Mesothelial cell of epicardium (in vitro differentiated cells): Measurements from ENCODE around the gene CNGA3. TPM values are rescaled to one million over a fixed set of nuclear protein-coding genes. Genes with fewer than 3 reads are reported as not detected.

Source experiments
- DNase-seq, 2 experiments: peaks; one replicate each; pipeline ENCODE4 v3.0.0; 2021; ENCODE audit warnings: low spot score in 2 of 2; ENCODE audit not compliant: unreplicated experiment in 2 of 2
- H3K27ac Mint-ChIP-seq: 2 replicates; pipeline ENCODE4 v1.8.0; 2021; ENCODE audit warnings: mixed read lengths
- H3K27me3 Mint-ChIP-seq: 2 replicates; pipeline ENCODE4 v1.8.0; 2021; ENCODE audit warnings: low read depth, mixed read lengths
- H3K36me3 Mint-ChIP-seq: 2 replicates; pipeline ENCODE4 v1.8.0; 2021; ENCODE audit warnings: mixed read lengths
- H3K4me1 Mint-ChIP-seq: 2 replicates; pipeline ENCODE4 v1.8.0; 2021; ENCODE audit warnings: mixed read lengths
- H3K4me3 Mint-ChIP-seq: 2 replicates; pipeline ENCODE4 v1.8.0; 2021; ENCODE audit warnings: mild to moderate bottlenecking, moderate library complexity, mixed read lengths
- H3K9me3 Mint-ChIP-seq: 2 replicates; pipeline ENCODE4 v1.8.0; 2021; ENCODE audit warnings: mixed read lengths
- total RNA-seq: library from RNA; stranded (reverse); gene quantifications from 3 replicates; pipeline ENCODE4 v1.2.1, GENCODE V29; 2021
- TF ChIP-seq, protein P1 (sequence below): fragments of 200-600 bp; sonication (generic); IDR thresholded peaks from one replicate; pipeline ENCODE4 v1.5.0; 2021; ENCODE audit warnings: antibody characterized with exemption; ENCODE audit not compliant: unreplicated experiment

Gene CNGA3
- total RNA-seq, 1 donor from 2014 or later = not detected

DNA sequence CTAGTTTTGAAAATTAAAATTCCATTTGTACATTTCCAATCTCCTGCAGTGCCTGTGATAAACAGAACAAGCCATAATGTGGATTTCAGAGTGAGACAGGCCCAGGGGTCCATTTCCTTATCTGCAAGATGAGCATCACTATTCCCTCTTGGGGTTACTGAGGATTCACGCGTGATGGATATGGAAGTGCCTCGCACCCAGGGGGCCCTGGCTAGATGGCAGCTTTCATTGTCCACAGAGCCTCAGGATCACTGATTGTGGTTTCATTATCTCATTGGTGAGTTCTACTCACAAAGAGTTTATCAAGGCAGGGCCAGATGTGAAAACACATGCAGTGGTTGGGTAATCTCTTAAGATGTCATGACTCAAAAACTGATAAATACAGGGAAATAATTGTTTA lies 11.6 kb downstream of the CNGA3 start:
- H3K27me3 Mint-ChIP-seq = peaks cover 34% of the 10 kb centered on the region
- TF ChIP-seq, protein P1, sequence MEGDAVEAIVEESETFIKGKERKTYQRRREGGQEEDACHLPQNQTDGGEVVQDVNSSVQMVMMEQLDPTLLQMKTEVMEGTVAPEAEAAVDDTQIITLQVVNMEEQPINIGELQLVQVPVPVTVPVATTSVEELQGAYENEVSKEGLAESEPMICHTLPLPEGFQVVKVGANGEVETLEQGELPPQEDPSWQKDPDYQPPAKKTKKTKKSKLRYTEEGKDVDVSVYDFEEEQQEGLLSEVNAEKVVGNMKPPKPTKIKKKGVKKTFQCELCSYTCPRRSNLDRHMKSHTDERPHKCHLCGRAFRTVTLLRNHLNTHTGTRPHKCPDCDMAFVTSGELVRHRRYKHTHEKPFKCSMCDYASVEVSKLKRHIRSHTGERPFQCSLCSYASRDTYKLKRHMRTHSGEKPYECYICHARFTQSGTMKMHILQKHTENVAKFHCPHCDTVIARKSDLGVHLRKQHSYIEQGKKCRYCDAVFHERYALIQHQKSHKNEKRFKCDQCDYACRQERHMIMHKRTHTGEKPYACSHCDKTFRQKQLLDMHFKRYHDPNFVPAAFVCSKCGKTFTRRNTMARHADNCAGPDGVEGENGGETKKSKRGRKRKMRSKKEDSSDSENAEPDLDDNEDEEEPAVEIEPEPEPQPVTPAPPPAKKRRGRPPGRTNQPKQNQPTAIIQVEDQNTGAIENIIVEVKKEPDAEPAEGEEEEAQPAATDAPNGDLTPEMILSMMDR = no peak
- no peaks in the 10 kb centered on the region for H3K4me1 Mint-ChIP-seq
- H3K4me3 Mint-ChIP-seq = no peak overlapping the region
- peaks cover 5% of the 10 kb centered on the region for H3K9me3 Mint-ChIP-seq
- no peak overlapping the region for H3K27ac Mint-ChIP-seq
- DNase-seq = no peak
- no peaks in the 10 kb centered on the region for H3K36me3 Mint-ChIP-seq

DNA sequence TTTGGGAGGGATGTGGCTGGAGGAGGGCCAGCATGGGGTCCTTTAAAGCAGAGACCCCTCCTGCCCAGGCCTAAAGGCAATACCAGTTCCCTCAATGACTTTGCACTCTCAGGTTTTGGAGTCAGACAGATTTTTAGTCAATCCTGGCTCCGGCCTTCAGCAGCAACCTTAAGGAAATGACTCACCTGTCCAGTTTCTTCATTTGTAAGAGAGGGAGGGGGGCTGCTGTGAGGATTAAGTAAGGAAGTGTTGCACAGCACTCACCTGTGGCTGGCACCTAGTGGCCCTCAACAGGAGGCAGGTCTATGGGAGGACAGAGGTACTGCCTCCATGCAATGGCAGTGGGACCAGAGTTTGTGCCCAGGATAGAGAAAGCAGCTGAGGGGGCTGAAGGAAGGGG lies 13.7 kb downstream of the CNGA3 start:
- Mint-ChIP-seq H3K27me3 (peaks cover 28% of the 10 kb centered on the region), H3K9me3 (peaks cover 10% of the 10 kb centered on the region), H3K4me3 (no peak overlapping the region), H3K4me1 (no peaks in the 10 kb centered on the region), H3K36me3 (no peaks in the 10 kb centered on the region), H3K27ac (no peak overlapping the region)
- TF ChIP-seq, protein P1 = no peak
- DNase-seq = no peak

DNA sequence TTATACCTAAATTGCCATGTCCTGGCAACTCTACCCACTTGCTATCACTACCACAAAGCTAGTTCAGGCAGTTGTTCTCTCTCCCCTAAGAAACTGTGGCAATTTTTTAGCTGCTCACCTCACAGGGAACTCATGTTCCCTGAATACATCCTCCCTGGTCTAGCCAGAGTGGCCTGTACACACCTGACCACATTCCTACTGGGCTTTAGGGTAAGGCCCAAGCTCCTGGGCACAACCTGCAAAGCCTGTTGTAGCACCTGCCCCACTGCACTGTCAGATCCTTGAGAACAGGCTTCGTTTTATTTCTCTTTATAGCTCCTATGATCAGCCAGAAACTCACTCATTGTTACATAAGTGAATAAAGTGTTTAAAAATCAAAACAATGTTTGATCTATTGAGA lies 21.5 kb downstream of the CNGA3 start:
- no peak for DNase-seq
- TF ChIP-seq, protein P1 = no peak
- Mint-ChIP-seq H3K9me3 (peaks cover 21% of the 10 kb centered on the region), H3K4me3 (no peak overlapping the region), H3K27ac (no peak overlapping the region), H3K27me3 (peaks cover 10% of the 10 kb centered on the region), H3K4me1 (no peaks in the 10 kb centered on the region), H3K36me3 (no peaks in the 10 kb centered on the region)

DNA sequence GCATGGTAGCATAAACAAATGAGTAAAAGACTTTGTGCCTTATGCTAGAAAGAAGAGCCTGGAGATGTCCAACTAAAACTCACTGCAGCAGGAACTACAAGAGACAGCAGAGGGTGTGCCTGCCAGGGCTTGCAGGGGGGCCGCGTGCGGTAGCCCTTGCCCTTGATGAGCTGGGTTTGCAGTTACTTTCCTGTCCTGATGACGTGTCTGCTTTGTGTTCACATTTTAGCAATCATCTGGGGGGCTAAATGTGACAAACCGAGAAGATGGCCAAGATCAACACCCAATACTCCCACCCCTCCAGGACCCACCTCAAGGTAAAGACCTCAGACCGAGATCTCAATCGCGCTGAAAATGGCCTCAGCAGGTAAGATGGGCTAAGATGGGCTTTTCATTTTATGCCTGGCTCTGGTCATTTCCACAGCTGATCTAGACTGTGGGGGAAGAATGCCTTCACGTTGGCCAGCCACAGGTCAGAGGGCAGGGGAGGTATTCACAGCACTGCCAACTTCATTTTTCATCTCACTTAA lies 23.5 kb downstream of the CNGA3 start:
- Mint-ChIP-seq H3K36me3 (no peaks in the 10 kb centered on the region), H3K27ac (no peak overlapping the region), H3K4me3 (no peak overlapping the region), H3K4me1 (no peaks in the 10 kb centered on the region), H3K27me3 (peaks cover 25% of the 10 kb centered on the region), H3K9me3 (peaks cover 14% of the 10 kb centered on the region)
- DNase-seq = no peak
- TF ChIP-seq, protein P1 = no peak

DNA sequence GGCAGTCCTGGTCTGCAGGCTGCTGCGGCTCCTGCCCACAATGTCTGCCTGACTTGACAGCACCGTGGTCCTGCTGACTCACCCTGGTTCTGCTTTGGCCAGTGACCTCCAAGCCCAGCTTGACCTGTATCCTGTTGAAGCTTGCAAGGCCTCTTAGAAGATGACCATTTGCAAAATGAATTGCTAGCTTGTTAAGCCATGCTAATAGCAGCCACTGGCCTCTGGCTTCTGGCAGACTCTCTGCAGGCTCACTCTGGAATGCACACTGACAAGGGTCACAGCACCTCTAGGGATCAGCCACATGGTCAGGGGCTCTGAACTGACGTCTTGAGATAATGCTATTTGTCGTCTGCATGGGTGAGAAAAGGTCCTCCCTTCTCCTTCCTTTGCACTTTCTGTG lies 25.9 kb downstream of the CNGA3 start:
- DNase-seq = peak in 1 of 2 experiments; percentile 20
- Mint-ChIP-seq H3K27me3 (peaks cover 33% of the 10 kb centered on the region), H3K36me3 (no peaks in the 10 kb centered on the region), H3K4me1 (no peaks in the 10 kb centered on the region), H3K27ac (no peak overlapping the region), H3K9me3 (peaks cover 14% of the 10 kb centered on the region), H3K4me3 (no peak overlapping the region)
- TF ChIP-seq, protein P1 = no peak

DNA sequence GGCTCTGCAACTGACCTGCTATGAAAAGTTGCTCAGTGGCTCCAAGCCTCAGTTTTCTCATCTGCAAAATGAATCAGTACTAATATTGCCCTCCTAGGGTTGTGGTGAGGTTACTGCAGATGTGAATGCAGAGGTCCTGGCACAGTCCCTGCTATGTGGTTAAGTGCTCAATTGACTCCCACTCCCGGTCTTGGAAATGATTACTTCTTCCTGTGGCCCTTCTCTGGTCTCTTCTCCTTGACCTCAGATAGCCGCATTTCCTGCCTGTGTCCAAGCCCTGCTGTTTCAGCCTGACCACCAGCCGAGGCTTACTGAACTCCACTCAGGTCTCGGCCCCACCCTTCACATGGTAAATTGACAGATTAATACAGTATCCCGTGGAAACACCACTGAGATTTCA lies 26.3 kb downstream of the CNGA3 start:
- Mint-ChIP-seq H3K4me3 (no peak overlapping the region), H3K27ac (no peak overlapping the region), H3K4me1 (no peaks in the 10 kb centered on the region), H3K9me3 (peaks cover 12% of the 10 kb centered on the region), H3K27me3 (peaks cover 37% of the 10 kb centered on the region), H3K36me3 (no peaks in the 10 kb centered on the region)
- DNase-seq = no peak
- TF ChIP-seq, protein P1 = no peak
